Adrenal gland (tissue), 12 donors: ENCODE measurements around the gene GMPPA. TPM values are rescaled to one million over a fixed set of nuclear protein-coding genes. Genes with fewer than 3 reads are reported as not detected.

Experiments
- DNase-seq, 7 donors: peaks; one replicate each; pipeline ENCODE4 v3.0.0-alpha.2; 2019 to 2020
- H3K27ac ChIP-seq, 5 donors: fragments of 200-600 bp; sonication (generic) in 4 of 5; 1 replicate in 3 of 5; 2 replicates in 2 of 5; pipeline versions ENCODE4 v1.5.1 to v1.8.0; 2016 to 2020; ENCODE audit warnings: mild to moderate bottlenecking in 1 of 5
- H3K27me3 ChIP-seq: fragments of 200-600 bp; 2 replicates; pipeline ENCODE4 v1.8.0; 2021
- H3K36me3 ChIP-seq, 2 donors: fragments of 200-600 bp; replicated peaks in 1 of 2; 1 replicate in 1 of 2; 2 replicates in 1 of 2; pipeline versions ENCODE4 v1.5.1 to v1.8.0; 2018 to 2022
- H3K4me1 ChIP-seq, 2 donors: fragments of 200-600 bp; replicated peaks in 1 of 2; 1 replicate in 1 of 2; 2 replicates in 1 of 2; pipeline versions ENCODE4 v1.5.1 to v1.8.0; 2018 to 2021
- H3K4me3 ChIP-seq, 4 donors: fragments of 200-600 bp; sonication (generic) in 3 of 4; one replicate each; pipeline ENCODE4 v1.5.1; 2016 to 2018
- H3K9me3 ChIP-seq, 3 donors: fragments of 200-600 bp; sonication (generic) in 1 of 3; replicated peaks in 1 of 3; 1 replicate in 2 of 3; 2 replicates in 1 of 3; pipeline versions ENCODE4 v1.5.1 to v1.8.0; 2016 to 2021
- POLR2A ChIP-seq, 2 donors: fragments of 450-650 bp; IDR thresholded peaks; one replicate each; pipeline ENCODE4 v1.6.1; 2017; ENCODE audit warnings: antibody characterized with exemption in 2 of 2, mild to moderate bottlenecking in 2 of 2, moderate library complexity in 1 of 2
- WGBS, 4 donors: extraction: QIAGEN DNeasy Blood & Tissue Kit in 2 of 4; methylation state at CpG; one replicate each; pipeline versions ENCODE4 v1.1.5 to v1.1.7; 2013 to 2017; 5-methylcytosine and 5-hydroxymethylcytosine counted together
- intact Hi-C, 2 donors: fragments of 100-400 bp; cut with DNase I; formaldehyde crosslinking; loops; one replicate each; pipeline versions ENCODE4 v1.14.1 to v1.15.0; 2022 to 2023
- polyA plus RNA-seq, 3 donors: library from polyadenylated mRNA; stranded (reverse); fragments of 200-250 nt in 2 of 3; fragments of 350-450 nt in 1 of 3; fragmentation: Illumina TruSeq in 1 of 3; extraction: RNeasy Lipid Tissue Mini Kit (QIAGEN cat#74804) in 1 of 3; gene quantifications; one replicate each; pipeline ENCODE4 v1.2.3, GENCODE V29; 2013 to 2014
- total RNA-seq, 9 donors: library from RNA; depleted of rRNA in 4 of 9; stranded (reverse); fragments of >200 nt in 4 of 9; fragments of 120-200 nt in 1 of 9; fragmentation: NEBNext Ultra II Directional in 1 of 9; extraction: Animal tissue kit (Norgen Biotek cat#: 25700) in 1 of 9; gene quantifications; one replicate each; pipeline versions ENCODE4 v1.1.0 to v1.2.4, GENCODE V29; 2013 to 2023
- TF ChIP-seq, protein P1 (sequence below), 6 experiments: fragments of 450-650 bp in 4 of 6; fragments of 200-600 bp in 2 of 6; sonication (generic) in 1 of 6; IDR thresholded peaks; 1 replicate in 5 of 6; 2 replicates in 1 of 6; pipeline versions ENCODE4 v1.5.1 to v1.8.0; 2016 to 2021; ENCODE audit warnings: antibody characterized with exemption in 6 of 6, mild to moderate bottlenecking in 2 of 6, moderate library complexity in 1 of 6
- donor health status: healthy with polysubstance abuse.
- donor health status: Bipolar disorder and iron deficiency.
- donor health status: DM: yes; HTN: yes; CAD: no.
- donor health status: DM: no; HTN: no; CAD: no.
- donor health status: DM: no; HTN: no; CAD: no.
- donor health status: DM: yes; HTN: yes; CAD: no.

GMPPA gene
- total and polyA plus RNA-seq, 12 donors: 23.0 to 72.2 (median 35.3) TPM

DNA sequence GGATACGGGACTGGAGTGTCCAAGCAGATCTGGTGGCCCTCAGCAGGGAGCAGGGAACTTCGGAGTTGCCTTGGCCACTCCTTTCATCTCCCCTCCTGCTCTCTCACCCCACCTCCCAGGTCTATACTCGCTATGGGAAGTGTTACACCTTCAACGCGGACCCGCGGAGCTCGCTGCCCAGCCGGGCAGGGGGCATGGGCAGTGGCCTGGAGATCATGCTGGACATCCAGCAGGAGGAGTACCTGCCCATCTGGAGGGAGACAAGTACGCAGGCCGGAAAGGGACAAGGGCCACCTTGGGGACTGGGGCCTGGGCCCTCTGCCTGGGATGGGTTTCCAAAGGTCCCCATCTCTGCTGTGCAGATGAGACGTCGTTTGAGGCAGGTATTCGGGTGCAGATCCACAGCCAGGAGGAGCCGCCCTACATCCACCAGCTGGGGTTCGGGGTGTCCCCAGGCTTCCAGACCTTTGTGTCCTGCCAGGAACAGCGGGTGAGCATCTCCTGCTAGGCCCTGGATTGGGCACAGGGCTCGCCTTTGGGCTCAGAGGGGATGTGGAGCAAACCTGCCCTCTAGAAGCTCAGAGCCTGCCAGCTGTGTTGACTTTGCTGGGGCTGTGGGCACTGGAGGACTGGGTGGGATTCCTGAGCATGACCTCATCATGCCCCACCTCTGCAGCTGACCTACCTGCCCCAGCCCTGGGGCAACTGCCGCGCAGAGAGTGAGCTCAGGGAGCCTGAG is 33.1 kb downstream of the GMPPA start:
- Histone ChIP-seq H3K27ac (no peak overlapping the region), H3K36me3 (no peaks in the 10 kb centered on the region), H3K4me1 (no peaks in the 10 kb centered on the region), H3K4me3 (no peak overlapping the region), H3K9me3 (no peaks in the 10 kb centered on the region), H3K27me3 (peaks cover 22% of the 10 kb centered on the region)
- intact Hi-C loops: loop anchor here in 1 of 2 donors (2.0 to 5.0 kb wide), 3 partner anchors 59 to 129 kb away; no protein-coding TSS in a partner anchor
- no peak for DNase-seq
- no peak for TF ChIP-seq POLR2A (IDR thresholded peaks at IDR 0.05)
- TF ChIP-seq, protein P1, sequence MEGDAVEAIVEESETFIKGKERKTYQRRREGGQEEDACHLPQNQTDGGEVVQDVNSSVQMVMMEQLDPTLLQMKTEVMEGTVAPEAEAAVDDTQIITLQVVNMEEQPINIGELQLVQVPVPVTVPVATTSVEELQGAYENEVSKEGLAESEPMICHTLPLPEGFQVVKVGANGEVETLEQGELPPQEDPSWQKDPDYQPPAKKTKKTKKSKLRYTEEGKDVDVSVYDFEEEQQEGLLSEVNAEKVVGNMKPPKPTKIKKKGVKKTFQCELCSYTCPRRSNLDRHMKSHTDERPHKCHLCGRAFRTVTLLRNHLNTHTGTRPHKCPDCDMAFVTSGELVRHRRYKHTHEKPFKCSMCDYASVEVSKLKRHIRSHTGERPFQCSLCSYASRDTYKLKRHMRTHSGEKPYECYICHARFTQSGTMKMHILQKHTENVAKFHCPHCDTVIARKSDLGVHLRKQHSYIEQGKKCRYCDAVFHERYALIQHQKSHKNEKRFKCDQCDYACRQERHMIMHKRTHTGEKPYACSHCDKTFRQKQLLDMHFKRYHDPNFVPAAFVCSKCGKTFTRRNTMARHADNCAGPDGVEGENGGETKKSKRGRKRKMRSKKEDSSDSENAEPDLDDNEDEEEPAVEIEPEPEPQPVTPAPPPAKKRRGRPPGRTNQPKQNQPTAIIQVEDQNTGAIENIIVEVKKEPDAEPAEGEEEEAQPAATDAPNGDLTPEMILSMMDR (IDR thresholded peaks at IDR 0.05): no peak
- 69 to 74% (median 71%) methylated on average over 13 to 20 of the region's 20 CpGs for WGBS, 4 donors

DNA sequence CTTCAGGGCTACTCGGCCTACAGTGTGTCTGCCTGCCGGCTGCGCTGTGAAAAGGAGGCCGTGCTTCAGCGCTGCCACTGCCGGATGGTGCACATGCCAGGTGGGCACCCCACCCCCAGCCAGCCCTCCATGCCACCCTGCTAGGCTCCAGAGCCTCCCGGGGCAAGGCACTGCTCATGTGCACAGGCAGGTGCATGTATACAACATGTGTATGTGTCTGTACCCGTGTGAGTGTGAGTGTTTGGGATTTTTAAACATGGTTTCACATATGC is 33.6 kb downstream of the GMPPA start:
- intact Hi-C loops: loop anchor here in 1 of 2 donors (2.0 to 5.0 kb wide), 2 partner anchors 60 to 75 kb away; no protein-coding TSS in a partner anchor

DNA sequence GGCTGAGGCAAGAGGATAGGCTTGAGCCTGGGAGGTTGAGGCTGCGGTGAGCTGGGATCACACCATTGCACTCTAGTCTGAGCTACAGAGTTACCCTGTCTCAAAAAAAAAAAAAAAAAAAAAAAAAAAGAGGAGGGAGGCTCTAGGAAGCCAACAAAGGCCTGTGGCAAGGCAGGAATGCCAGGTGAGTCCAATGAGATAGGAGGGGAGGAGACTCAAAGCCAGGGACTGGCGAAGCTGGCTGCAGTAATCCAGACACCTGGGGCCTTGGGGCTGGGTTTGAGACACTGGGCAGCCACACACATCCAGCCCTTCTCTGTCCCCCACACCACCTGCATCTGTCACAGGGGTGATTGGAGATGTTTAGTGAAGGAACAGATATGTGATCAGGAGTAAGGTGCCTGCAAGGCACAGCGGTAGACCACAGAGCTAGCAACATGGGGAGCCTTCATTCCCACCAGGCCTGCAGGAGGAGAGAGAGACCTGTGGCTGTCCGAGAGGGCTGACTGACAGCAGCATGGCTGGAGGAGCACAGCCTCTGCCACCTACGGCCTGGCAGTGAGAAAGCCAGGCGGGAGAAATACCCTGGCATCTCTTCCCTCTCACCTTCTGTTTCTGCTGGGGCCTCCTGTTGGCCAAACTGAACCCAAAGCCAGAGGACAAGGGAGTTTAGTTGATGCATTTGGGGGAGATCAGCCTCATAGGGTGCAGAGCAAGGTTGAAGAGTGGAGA is 35.4 kb downstream of the GMPPA start:
- TF ChIP-seq, protein P1 (IDR thresholded peaks at IDR 0.05): no peak
- no peak for TF ChIP-seq POLR2A (IDR thresholded peaks at IDR 0.05)
- 84 to 96% (median 91%) methylated on average over 6 of the region's 6 CpGs for WGBS, 4 donors
- Histone ChIP-seq H3K4me1 (no peaks in the 10 kb centered on the region), H3K4me3 (no peak overlapping the region), H3K27ac (no peak overlapping the region), H3K9me3 (no peaks in the 10 kb centered on the region), H3K36me3 (peaks cover 0 to 4% of the 10 kb centered on the region in 2 donors), H3K27me3 (peaks cover 3% of the 10 kb centered on the region)
- intact Hi-C loops: loop anchor here in 1 of 2 donors (2.0 to 5.0 kb wide), 2 partner anchors 61 to 77 kb away; no protein-coding TSS in a partner anchor
- no peak for DNase-seq

More for the DNA sequence above, 33.6 kb downstream of the GMPPA start:
- DNase-seq: no peak
- no peaks in the 10 kb centered on the region for H3K36me3 ChIP-seq
- no peak for TF ChIP-seq POLR2A (IDR thresholded peaks at IDR 0.05)
- TF ChIP-seq, protein P1 (IDR thresholded peaks at IDR 0.05): no peak
- 38 to 89% (median 73%) methylated on average over 1 to 8 of the region's 8 CpGs for WGBS, 4 donors
- no peak overlapping the region for H3K27ac ChIP-seq
- no peaks in the 10 kb centered on the region for H3K4me1 ChIP-seq
- no peaks in the 10 kb centered on the region for H3K9me3 ChIP-seq
- peaks cover 17% of the 10 kb centered on the region for H3K27me3 ChIP-seq
- H3K4me3 ChIP-seq: no peak overlapping the region

DNA sequence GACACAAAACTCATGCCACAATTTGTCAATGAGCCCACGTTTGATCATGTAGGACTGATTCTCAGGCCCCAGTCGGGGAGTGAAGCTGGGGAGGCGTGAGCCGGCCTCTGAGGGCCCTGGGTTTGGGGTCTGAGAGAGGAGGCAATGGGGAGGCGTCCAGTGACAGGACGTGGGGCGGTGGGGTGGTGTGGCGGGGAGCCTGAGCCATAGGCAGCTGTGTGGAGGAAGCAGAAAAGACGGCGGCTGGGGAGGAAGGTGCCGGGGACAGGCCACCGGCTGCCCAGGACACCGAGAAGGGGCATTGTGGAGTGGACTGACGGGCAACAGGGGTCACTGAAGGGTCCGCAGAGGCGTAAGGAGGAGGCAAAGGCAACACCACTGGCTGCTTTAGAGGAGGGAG is 37.7 kb downstream of the GMPPA start:
- no peaks in the 10 kb centered on the region for H3K9me3 ChIP-seq
- no peak for DNase-seq
- TF ChIP-seq, protein P1 (IDR thresholded peaks at IDR 0.05): no peak
- TF ChIP-seq POLR2A (IDR thresholded peaks at IDR 0.05): no peak
- intact Hi-C loops: loop anchor here in 1 of 2 donors (5.0 kb wide), 1 partner anchor 74 kb away; no protein-coding TSS in a partner anchor
- peaks cover 0 to 2% of the 10 kb centered on the region in 2 donors for H3K4me1 ChIP-seq
- peaks cover 0 to 25% of the 10 kb centered on the region in 2 donors for H3K36me3 ChIP-seq
- H3K27ac ChIP-seq: no peak overlapping the region
- no peaks in the 10 kb centered on the region for H3K27me3 ChIP-seq
- 75 to 83% (median 77%) methylated on average over 15 to 16 of the region's 16 CpGs for WGBS, 4 donors
- no peak overlapping the region for H3K4me3 ChIP-seq
